Adrenal gland (tissue), 5 donors: ENCODE results near the gene ZNF653.

Experiments used
- POLR2A ChIP-seq, 2 donors: fragments of 450-650 bp; IDR thresholded peaks; one replicate each; pipeline ENCODE4 v1.6.1; 2017; ENCODE audit warnings: antibody characterized with exemption in 2 of 2, mild to moderate bottlenecking in 2 of 2, moderate library complexity in 1 of 2
- TF ChIP-seq, protein P1 (sequence below), 6 experiments: fragments of 450-650 bp in 4 of 6; fragments of 200-600 bp in 2 of 6; sonication (generic) in 1 of 6; IDR thresholded peaks; 1 replicate in 5 of 6; 2 replicates in 1 of 6; pipeline versions ENCODE4 v1.5.1 to v1.8.0; 2016 to 2021; ENCODE audit warnings: antibody characterized with exemption in 6 of 6, mild to moderate bottlenecking in 2 of 6, moderate library complexity in 1 of 6
- donor health status: DM: no; HTN: no; CAD: no.

DNA sequence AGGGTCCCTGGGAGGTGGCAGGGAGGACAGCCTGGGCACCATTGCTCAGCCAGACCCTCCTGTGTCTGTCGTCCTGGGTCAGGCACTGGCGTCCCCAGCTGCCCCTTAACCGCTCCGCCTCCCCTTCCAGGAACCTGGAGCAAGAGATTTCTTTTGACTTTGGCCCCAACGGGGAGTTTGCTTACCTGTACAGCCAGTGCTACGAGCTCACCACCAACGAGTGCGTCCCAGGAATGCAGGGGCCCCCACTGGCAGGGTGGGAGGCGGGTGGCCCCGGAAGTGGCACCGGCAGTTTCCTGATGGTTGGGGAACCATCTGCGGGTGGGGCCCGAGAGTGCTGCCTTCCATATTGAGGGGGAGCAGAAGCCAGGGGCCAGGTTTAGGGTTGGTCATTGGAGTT lies 57.2 kb downstream of the ZNF653 start:
- TF ChIP-seq, protein P1, sequence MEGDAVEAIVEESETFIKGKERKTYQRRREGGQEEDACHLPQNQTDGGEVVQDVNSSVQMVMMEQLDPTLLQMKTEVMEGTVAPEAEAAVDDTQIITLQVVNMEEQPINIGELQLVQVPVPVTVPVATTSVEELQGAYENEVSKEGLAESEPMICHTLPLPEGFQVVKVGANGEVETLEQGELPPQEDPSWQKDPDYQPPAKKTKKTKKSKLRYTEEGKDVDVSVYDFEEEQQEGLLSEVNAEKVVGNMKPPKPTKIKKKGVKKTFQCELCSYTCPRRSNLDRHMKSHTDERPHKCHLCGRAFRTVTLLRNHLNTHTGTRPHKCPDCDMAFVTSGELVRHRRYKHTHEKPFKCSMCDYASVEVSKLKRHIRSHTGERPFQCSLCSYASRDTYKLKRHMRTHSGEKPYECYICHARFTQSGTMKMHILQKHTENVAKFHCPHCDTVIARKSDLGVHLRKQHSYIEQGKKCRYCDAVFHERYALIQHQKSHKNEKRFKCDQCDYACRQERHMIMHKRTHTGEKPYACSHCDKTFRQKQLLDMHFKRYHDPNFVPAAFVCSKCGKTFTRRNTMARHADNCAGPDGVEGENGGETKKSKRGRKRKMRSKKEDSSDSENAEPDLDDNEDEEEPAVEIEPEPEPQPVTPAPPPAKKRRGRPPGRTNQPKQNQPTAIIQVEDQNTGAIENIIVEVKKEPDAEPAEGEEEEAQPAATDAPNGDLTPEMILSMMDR (IDR thresholded peaks at IDR 0.05), result no peak
- TF ChIP-seq POLR2A (IDR thresholded peaks at IDR 0.05), result no peak
